K562 (cell line): Measurements from ENCODE around the gene TM4SF4. TPM values are rescaled to one million over a fixed set of nuclear protein-coding genes. Genes with fewer than 3 reads are reported as not detected.

Experiments used
- ATAC-seq: fragments of 200-7000 bp; cut with Tn5 transposase; 3 replicates; pipeline ENCODE4 v1.9.1; 2020; ENCODE audit warnings: moderate library complexity
- BruUV-seq: library from RNA; stranded (reverse); fragments of 400-500 nt; replicated peaks from 2 replicates; lab custom pipeline; 2021; lab: Mats Ljungman, UMichigan
- CTCF ChIA-PET: fragments of 300-600 bp; formaldehyde crosslinking; extraction: SDS; loops from one replicate; lab custom pipeline; 2021; ENCODE audit warnings: low intra/inter-chr PET ratio; lab: Yijun Ruan, JAX
- POLR2A ChIA-PET: fragments of 300-600, 350-650 bp; sonication (Branson Sonifier 250); formaldehyde crosslinking; extraction: SDS; loops from one replicate; lab custom pipeline; 2021; ENCODE audit warnings: antibody characterized with exemption, inconsistent platforms; lab: Yijun Ruan, JAX
- DNase-seq, 4 experiments: peaks; one replicate each; pipeline versions ENCODE4 v3.0.0 to v3.0.0-alpha.2; 2011 to 2018; ENCODE audit warnings: low spot score in 3 of 4, mixed read lengths in 3 of 4; ENCODE audit errors: extremely low read depth in 1 of 4
- FAIRE-seq: peaks from 2 replicates; lab custom pipeline; 2011; peaks lifted over from hg19 to GRCh38; lab: Jason Lieb, UNC
- H2AFZ ChIP-seq: 2 replicates; pipeline ENCODE4 v1.6.0; 2011; ENCODE audit warnings: low read depth, low read length, control low read depth, inconsistent platforms
- H3K27ac ChIP-seq: fragments of 200-600 bp; 3 replicates; pipeline ENCODE4 v1.8.0; 2011; ENCODE audit warnings: low read depth, mild to moderate bottlenecking, control low read depth, inconsistent platforms, low read length, moderate library complexity, mixed read lengths; ENCODE audit errors: extremely low read depth
- H3K27me3 ChIP-seq, 2 experiments: fragments of 300-600 bp in 1 of 2; 2 replicates in 1 of 2; 3 replicates in 1 of 2; pipeline versions ENCODE4 v1.6.0 to v1.8.0; 2011; ENCODE audit warnings: inconsistent platforms in 2 of 2, low read length in 2 of 2, mild to moderate bottlenecking in 1 of 2, mixed read lengths in 1 of 2, moderate library complexity in 1 of 2; ENCODE audit not compliant: control insufficient read depth in 2 of 2, insufficient read depth in 2 of 2
- H3K36me3 ChIP-seq: fragments of 300-600 bp; 3 replicates; pipeline ENCODE4 v1.8.0; 2011; ENCODE audit warnings: mild to moderate bottlenecking, low read length, inconsistent platforms; ENCODE audit not compliant: control insufficient read depth, insufficient read depth
- H3K4me1 ChIP-seq, 2 experiments: fragments of 200-600 bp in 1 of 2; replicated peaks in 1 of 2; 2 replicates in 1 of 2; 3 replicates in 1 of 2; pipeline versions ENCODE4 v1.5.1 to v1.8.0; 2011; ENCODE audit warnings: inconsistent platforms in 2 of 2, low read length in 2 of 2, mild to moderate bottlenecking in 1 of 2, mixed read lengths in 1 of 2, moderate library complexity in 1 of 2; ENCODE audit not compliant: control insufficient read depth in 2 of 2, insufficient read depth in 2 of 2
- H3K4me2 ChIP-seq: 2 replicates; pipeline ENCODE4 v1.6.1; 2011; ENCODE audit warnings: low read length, control low read depth, inconsistent platforms, mixed read lengths; ENCODE audit not compliant: insufficient read depth
- H3K4me3 ChIP-seq: fragments of 200-600 bp; sonication (generic), shearing (Covaris generic); 2 replicates; pipeline ENCODE4 v1.5.1; 2016; ENCODE audit warnings: control low read depth, inconsistent platforms
- H3K79me2 ChIP-seq: fragments of 200-600 bp; 3 replicates; pipeline ENCODE4 v1.8.0; 2011; ENCODE audit warnings: low read length, inconsistent platforms; ENCODE audit not compliant: control insufficient read depth, insufficient read depth
- H3K9ac ChIP-seq, 2 experiments: 2 replicates each; pipeline versions ENCODE4 v1.6.0 to v1.6.1; 2011; ENCODE audit warnings: low read depth in 2 of 2, low read length in 2 of 2, control low read depth in 1 of 2, inconsistent platforms in 1 of 2, mild to moderate bottlenecking in 1 of 2, mixed read lengths in 1 of 2; ENCODE audit not compliant: insufficient read depth in 1 of 2
- H3K9me1 ChIP-seq: one replicate; pipeline ENCODE4 v1.6.0; 2011; ENCODE audit warnings: inconsistent platforms, mild to moderate bottlenecking, low read length, moderate library complexity; ENCODE audit not compliant: control insufficient read depth, insufficient read depth
- H3K9me3 ChIP-seq: replicated peaks from 2 replicates; pipeline ENCODE4 v1.5.1; 2011; ENCODE audit warnings: low read depth, low read length, inconsistent platforms; ENCODE audit not compliant: control insufficient read depth, insufficient read depth
- H4K20me1 ChIP-seq: replicated peaks from 2 replicates; pipeline ENCODE4 v1.6.1; 2011; ENCODE audit warnings: low read length, inconsistent platforms, mixed read lengths; ENCODE audit not compliant: control insufficient read depth, insufficient read depth
- CBX2 ChIP-seq: fragments of 200-600 bp; sonication (generic); IDR thresholded peaks from one replicate; pipeline ENCODE4 v1.6.1; 2012; ENCODE audit warnings: mild to moderate bottlenecking, low read length, inconsistent platforms; ENCODE audit not compliant: insufficient read depth, poor library complexity, severe bottlenecking
- FOXK2 ChIP-seq, 2 experiments: fragments of 450-650 bp; IDR thresholded peaks in 1 of 2; conservative IDR thresholded peaks in 1 of 2; 2 replicates each; pipeline ENCODE4 v1.6.1; 2016; ENCODE audit warnings: low read depth in 2 of 2, mild to moderate bottlenecking in 1 of 2
- HEY1 ChIP-seq: fragments of 250-450 bp; sonication (Bioruptor Pico); IDR thresholded peaks from 2 replicates; pipeline ENCODE4 v1.5.0; 2020; ENCODE audit warnings: mild to moderate bottlenecking, moderate library complexity, borderline replicate concordance
- SNIP1 ChIP-seq: fragments of 450-650 bp; IDR thresholded peaks from 2 replicates; pipeline ENCODE4 v1.7.1; 2017; ENCODE audit warnings: low read depth, mild to moderate bottlenecking
- SOX6 ChIP-seq: fragments of 450-650 bp; IDR thresholded peaks from 2 replicates; pipeline ENCODE4 v1.6.1; 2014; ENCODE audit warnings: mild to moderate bottlenecking
- TEAD4 ChIP-seq, 2 experiments: sonication (generic) in 1 of 2; formaldehyde crosslinking in 1 of 2; IDR thresholded peaks; 2 replicates each; pipeline versions ENCODE4 v1.6.1 to v1.8.0; 2012 to 2022; ENCODE audit warnings: borderline replicate concordance in 1 of 2, inconsistent platforms in 1 of 2, low read length in 1 of 2, mild to moderate bottlenecking in 1 of 2, missing genetic modification reagents in 1 of 2
- WGBS: fragments of 100-300 bp; shearing (Covaris generic); methylation state at CpG from one replicate; pipeline ENCODE4 v1.1.6; 2016; ENCODE audit warnings: low coverage, mixed read lengths; ENCODE audit not compliant: insufficient coverage; ENCODE audit errors: missing lambda C conversion rate; 5-methylcytosine and 5-hydroxymethylcytosine counted together
- in situ Hi-C: fragments of 300-500 bp; cut with MboI; formaldehyde crosslinking; loops from 4 replicates; pipeline ENCODE4 v1.15.0; 2018; ENCODE audit warnings: inconsistent platforms, mixed read lengths
- intact Hi-C: fragments of 100-400 bp; cut with micrococcal nuclease; formaldehyde crosslinking; loops from 2 replicates; pipeline ENCODE4 v1.14.2; 2022
- polyA plus RNA-seq, 8 experiments: library from polyadenylated mRNA; depleted of rRNA in 4 of 8; stranded (reverse) in 5 of 8; unstranded in 3 of 8; fragments of >200 nt; fragmentation: Nextera tagmentation in 2 of 8; fragmentation: Illumina TruSeq in 1 of 8; extraction: Ambion mirVana in 2 of 8; extraction: Trizol in 1 of 8; gene quantifications; 2 replicates each; pipeline versions ENCODE4 v1.2.1 to v1.2.3, GENCODE V29; 2011 to 2014; ENCODE audit warnings: inconsistent platforms in 1 of 8, missing spikeins in 1 of 8
- total RNA-seq, 7 experiments: library from RNA; depleted of rRNA in 6 of 7; stranded (reverse); fragments of >200 nt in 6 of 7; fragmentation: Illumina TruSeq in 2 of 7; extraction: Trizol in 2 of 7; gene quantifications; 2 replicates each; pipeline versions ENCODE4 v1.2.1 to v1.2.3, GENCODE V29; 2011 to 2021; ENCODE audit warnings: low replicate concordance in 1 of 7

The TM4SF4 gene
- total and polyA plus RNA-seq, 9 of the 15 experiments (the other 6 are each of a cell fraction or from before 2014, with no cell fraction given) = 0.31 TPM; not detected in 8

GRCh38 chr3:149479621-149480325 lies 5.3 kb downstream of the TM4SF4 start:
- H2AFZ ChIP-seq = no peak overlapping the region
- H4K20me1 ChIP-seq = no peaks in the 10 kb centered on the region
- no peaks in the 10 kb centered on the region for H3K79me2 ChIP-seq
- FAIRE-seq (no peak), ATAC-seq (peak; percentile 63), DNase-seq (no peak)
- POLR2A ChIA-PET = interaction anchor here (1.1 kb wide), 1 partner anchor 10 kb away, joined by 3 read pairs; no protein-coding TSS in a partner anchor
- BruUV-seq = no TSS peak
- in situ Hi-C loops = loop anchor here (10.0 to 25.0 kb wide), 2 partner anchors 365 to 517 kb away; no protein-coding TSS in a partner anchor
- no peaks in the 10 kb centered on the region for H3K36me3 ChIP-seq
- H3K27ac ChIP-seq = no peak overlapping the region
- intact Hi-C loops = loop anchor here (1.0 to 5.0 kb wide), 3 partner anchors 86 to 522 kb away; no protein-coding TSS in a partner anchor
- no peak overlapping the region for H3K4me2 ChIP-seq
- TF ChIP-seq SOX6 (0 out of 2 replicates have a peak, but pooled peaks have one; percentile 13), SNIP1 (no peak), FOXK2 (conservative IDR thresholded peaks at IDR 0.05 in 1 of 2, IDR thresholded peaks at IDR 0.05 in 1 of 2; ENCODE audit: low read depth in 2 of 2) (no peak), HEY1 (0 out of 2 replicates have a peak, but pooled peaks have one; percentile 45), TEAD4 (IDR thresholded peaks at IDR 0.05; ENCODE audit: low read length) (peak; percentile 15; the same call in 1 of the 2 replicates), TEAD4 (CRISPR knock-in tag; IDR thresholded peaks at IDR 0.05; ENCODE audit: borderline replicate concordance) (no peak), CBX2 (no peak)
- no peaks in the 10 kb centered on the region for H3K4me1 ChIP-seq
- no peaks in the 10 kb centered on the region for H3K9me3 ChIP-seq
- H3K9me1 ChIP-seq = no peaks in the 10 kb centered on the region
- H3K27me3 ChIP-seq = peaks cover 0 to 4% of the 10 kb centered on the region in 2 experiments; a peak in 2 of 5 replicates
- 5% methylated on average over 13 of the region's 14 CpGs for whole genome bisulfite sequencing
- CTCF ChIA-PET = interaction anchor here (1.3 kb wide), 1 partner anchor 127 kb away, joined by 3 read pairs; no protein-coding TSS in a partner anchor
- H3K9ac ChIP-seq = no peak overlapping the region
- H3K4me3 ChIP-seq = no peak overlapping the region
